Adipocyte (in vitro differentiated cells): ENCODE measurements around the gene RPL37A.
"Not testable (repeated sequence)": the region's sequence is repeated elsewhere in the genome, so short reads cannot be mapped to it uniquely, and the experiment has no call there.

Source experiments
- DNase-seq: peaks from one replicate; pipeline ENCODE4 v3.0.0-alpha.2; 2015; ENCODE audit warnings: low read depth
- H3K27me3 ChIP-seq: replicated peaks from 2 replicates; pipeline ENCODE4 v1.7.0; 2013; ENCODE audit warnings: mild to moderate bottlenecking, low read length, moderate library complexity; ENCODE audit not compliant: control insufficient read depth, insufficient read depth
- H3K36me3 ChIP-seq: 2 replicates; pipeline ENCODE4 v1.7.0; 2013; ENCODE audit warnings: low read length, mild to moderate bottlenecking, moderate library complexity; ENCODE audit not compliant: control insufficient read depth, insufficient read depth, severe bottlenecking
- H3K4me1 ChIP-seq: 2 replicates; pipeline ENCODE4 v1.7.0; 2013; ENCODE audit warnings: mild to moderate bottlenecking, low read length, moderate library complexity; ENCODE audit not compliant: control insufficient read depth, insufficient read depth
- H3K4me3 ChIP-seq: 2 replicates; pipeline ENCODE4 v1.7.0; 2013; ENCODE audit warnings: mild to moderate bottlenecking, low read length, moderate library complexity
- H3K9ac ChIP-seq: 2 replicates; pipeline ENCODE4 v1.7.0; 2013; ENCODE audit warnings: mild to moderate bottlenecking, low read length, moderate library complexity
- H3K9me3 ChIP-seq: 2 replicates; pipeline ENCODE4 v1.7.0; 2013; ENCODE audit warnings: mild to moderate bottlenecking, low read length, moderate library complexity; ENCODE audit not compliant: control insufficient read depth

RPL37A gene

DNA sequence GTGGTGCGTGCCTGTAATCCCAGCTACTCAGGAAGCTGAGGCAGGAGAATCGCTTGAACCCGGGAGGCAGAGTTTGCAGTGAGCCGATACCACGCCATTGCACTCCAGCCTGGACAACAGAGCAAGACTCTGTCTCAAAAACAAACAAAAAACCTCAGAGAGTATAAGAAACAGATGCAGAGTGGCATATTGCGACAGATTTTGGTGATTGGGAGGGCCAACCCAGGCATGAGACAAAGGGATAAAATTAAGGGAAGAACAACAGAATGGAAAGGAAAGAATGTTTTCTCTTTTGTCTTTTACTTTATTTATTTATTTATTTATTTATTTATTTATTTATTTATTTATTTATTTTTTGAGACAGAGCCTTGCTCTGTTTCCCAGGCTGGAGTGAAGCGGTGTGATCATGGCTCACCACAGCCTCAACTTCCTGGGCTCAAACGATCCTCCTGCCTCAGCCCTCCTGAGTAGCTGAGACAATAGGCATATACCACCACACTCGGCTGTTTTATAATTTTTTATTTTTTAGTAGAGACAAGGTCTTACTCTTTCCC, 20.0 kb downstream of the RPL37A start:
- not testable (repeated sequence) for H3K36me3 ChIP-seq, H3K4me1 ChIP-seq, H3K9me3 ChIP-seq, H3K27me3 ChIP-seq, H3K9ac ChIP-seq, H3K4me3 ChIP-seq
- peak; percentile 62 for DNase-seq

DNA sequence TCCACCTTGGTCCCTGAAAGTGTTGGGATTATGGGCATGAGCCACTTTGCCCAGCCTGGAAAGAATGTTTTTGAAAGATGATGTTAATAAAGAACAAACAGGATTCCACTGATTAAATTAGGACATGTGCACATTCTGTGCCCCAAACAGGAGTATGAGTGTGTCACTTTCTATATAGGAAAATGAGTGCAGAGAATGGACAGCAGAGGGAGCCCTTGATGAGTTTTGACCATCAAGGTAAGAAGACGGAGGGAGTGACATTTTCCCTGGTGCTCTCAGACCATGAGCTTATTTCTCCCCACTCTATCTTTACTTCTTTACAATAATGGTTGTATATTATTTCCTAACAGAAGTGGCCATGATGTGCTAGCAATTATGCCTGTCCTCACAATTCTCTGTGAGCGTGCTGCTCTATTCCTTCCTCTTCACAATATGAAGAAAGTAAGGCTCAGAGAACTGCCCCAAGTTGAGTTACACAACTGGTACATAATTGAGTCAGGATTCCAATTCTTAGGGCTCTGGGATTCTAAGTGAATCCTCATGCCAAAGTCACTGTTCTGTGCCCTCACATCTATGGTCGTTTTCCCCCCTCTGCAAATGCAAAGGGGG, 20.6 kb downstream of the RPL37A start:
- Histone ChIP-seq H3K4me1 (peaks cover 10% of the 10 kb centered on the region), H3K27me3 (no peaks in the 10 kb centered on the region), H3K36me3 (no peaks in the 10 kb centered on the region), H3K9ac (no peak overlapping the region), H3K4me3 (no peak overlapping the region), H3K9me3 (no peaks in the 10 kb centered on the region)
- DNase-seq, result peak; percentile 95

DNA sequence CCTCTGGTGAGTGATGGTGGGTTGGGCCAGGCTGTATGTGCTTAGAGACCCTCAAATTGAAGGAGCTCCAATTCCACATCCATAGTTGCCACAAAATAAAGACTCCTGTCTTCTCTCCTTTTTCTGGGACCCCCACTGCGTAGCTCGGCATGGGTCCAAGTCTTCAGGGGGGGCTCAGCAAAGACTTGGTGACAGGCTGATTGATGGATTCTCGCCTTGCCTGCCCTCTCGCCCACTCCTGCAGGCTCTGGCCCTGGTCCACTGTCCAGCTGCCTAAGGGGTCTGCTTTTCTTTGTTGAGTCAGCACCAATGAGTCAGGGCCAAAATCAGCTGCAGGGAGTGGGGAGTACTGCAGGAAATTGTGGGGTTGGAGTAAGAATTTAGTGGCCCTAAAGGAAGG, 21.5 kb downstream of the RPL37A start:
- no peak for DNase-seq
- H3K27me3 ChIP-seq, result no peaks in the 10 kb centered on the region
- H3K9ac ChIP-seq, result no peak overlapping the region
- no peaks in the 10 kb centered on the region for H3K36me3 ChIP-seq
- peaks cover 10% of the 10 kb centered on the region for H3K4me1 ChIP-seq
- H3K4me3 ChIP-seq, result no peak overlapping the region
- H3K9me3 ChIP-seq, result no peaks in the 10 kb centered on the region

DNA sequence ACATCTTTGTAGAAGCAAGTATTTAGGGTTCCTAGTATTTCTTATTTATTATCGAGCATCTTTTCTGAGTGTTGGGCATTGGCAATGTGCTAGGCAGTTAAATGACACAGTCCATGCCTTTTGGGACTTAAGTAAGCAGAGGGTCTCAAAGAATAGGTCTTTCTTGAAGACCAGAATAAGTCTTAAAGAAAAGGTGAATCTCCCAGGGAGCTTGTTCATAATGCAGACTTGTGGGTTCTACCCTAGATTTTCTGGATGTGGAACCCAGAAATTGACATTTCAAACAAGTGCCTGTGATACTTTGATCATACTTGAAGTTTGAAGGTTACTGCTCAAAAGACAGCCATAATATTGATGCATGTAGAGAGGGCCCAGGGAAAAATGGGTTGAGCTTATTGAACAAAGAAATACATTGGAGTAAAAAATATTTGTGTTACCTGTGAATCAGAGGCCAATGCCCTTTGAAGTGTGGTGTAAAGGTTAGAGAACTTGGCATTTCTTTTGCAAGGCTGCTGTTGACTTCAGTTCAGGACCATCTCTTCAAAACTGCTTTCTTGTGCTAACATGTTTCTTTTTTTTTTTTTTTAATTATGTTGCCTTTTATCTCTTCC, 24.4 kb downstream of the RPL37A start:
- Histone ChIP-seq H3K36me3 (no peaks in the 10 kb centered on the region), H3K9me3 (no peaks in the 10 kb centered on the region), H3K27me3 (no peaks in the 10 kb centered on the region), H3K4me3 (no peak overlapping the region), H3K9ac (no peak overlapping the region), H3K4me1 (peaks cover 10% of the 10 kb centered on the region)
- DNase-seq, result no peak

DNA sequence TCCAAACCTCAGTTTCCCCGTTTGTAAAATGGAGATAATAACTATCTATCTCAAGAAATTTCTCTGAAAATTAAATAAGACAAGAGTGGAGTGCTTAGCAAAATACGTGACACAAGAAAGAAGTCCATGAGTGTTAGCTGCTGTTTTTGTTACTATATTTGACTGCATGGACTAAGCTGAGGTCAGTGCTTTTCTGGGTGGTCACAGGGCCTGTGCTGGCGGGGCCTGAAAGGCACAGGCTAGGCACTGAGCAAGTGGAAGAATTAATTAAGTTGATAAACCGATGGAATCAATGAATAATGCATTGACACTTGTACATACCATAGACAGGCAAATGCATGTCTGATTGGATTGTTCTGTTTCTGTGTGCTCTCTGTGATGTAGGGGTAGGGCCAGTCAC, 27.3 kb downstream of the RPL37A start:
- H3K9ac ChIP-seq, result no peak overlapping the region

DNA sequence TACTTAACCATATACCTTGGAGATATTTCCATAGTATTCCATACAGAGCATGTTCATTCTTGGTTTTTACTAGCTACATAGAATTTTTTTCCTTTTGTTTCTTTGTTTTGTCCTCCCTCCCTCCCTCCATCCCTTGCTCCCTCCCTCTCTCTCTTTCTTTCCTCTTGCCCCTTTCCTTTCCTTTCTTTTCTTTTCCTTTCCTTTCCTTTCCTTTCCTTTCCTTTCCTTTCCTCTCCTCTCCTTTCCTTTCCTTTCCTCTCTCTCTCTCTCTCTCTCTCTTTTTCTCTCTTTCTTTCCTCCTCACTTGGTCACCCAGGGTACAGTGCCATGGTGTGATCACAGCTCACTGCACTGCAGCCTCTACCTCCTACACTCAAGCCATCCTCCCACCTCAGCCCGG, 28.3 kb downstream of the RPL37A start:
- no peaks in the 10 kb centered on the region for H3K27me3 ChIP-seq
- no peak overlapping the region for H3K9ac ChIP-seq
- no peak overlapping the region for H3K4me3 ChIP-seq
- no peaks in the 10 kb centered on the region for H3K36me3 ChIP-seq
- no peaks in the 10 kb centered on the region for H3K9me3 ChIP-seq
- H3K4me1 ChIP-seq, result no peaks in the 10 kb centered on the region
- DNase-seq, result no peak

More for the DNA sequence above, 27.3 kb downstream of the RPL37A start:
- H3K36me3 ChIP-seq, result no peaks in the 10 kb centered on the region
- no peaks in the 10 kb centered on the region for H3K4me1 ChIP-seq
- H3K27me3 ChIP-seq, result no peaks in the 10 kb centered on the region
- no peaks in the 10 kb centered on the region for H3K9me3 ChIP-seq
- no peak overlapping the region for H3K4me3 ChIP-seq
- no peak for DNase-seq

DNA sequence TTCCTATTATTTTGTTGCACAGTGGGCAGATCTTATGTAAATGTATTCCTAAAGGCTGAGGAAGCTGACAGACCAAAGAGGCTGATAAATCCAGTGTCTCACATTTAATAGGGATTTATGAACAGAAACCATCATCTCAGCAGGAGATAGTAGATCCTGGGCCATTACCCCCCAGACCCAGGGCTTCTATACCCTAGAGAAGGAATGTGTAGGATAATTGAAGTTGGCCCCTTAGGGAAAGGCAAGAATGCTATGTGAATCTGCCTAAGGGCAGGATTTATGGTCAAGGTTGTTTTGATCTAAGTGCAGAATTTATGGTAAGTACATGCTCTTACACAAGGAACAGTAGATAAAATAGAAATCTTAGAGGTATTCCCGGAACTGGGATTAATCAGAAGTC, 29.0 kb downstream of the RPL37A start:
- Histone ChIP-seq H3K9ac (no peak overlapping the region), H3K4me1 (no peaks in the 10 kb centered on the region), H3K4me3 (no peak overlapping the region), H3K36me3 (no peaks in the 10 kb centered on the region), H3K9me3 (no peaks in the 10 kb centered on the region), H3K27me3 (no peaks in the 10 kb centered on the region)
- DNase-seq, result no peak

DNA sequence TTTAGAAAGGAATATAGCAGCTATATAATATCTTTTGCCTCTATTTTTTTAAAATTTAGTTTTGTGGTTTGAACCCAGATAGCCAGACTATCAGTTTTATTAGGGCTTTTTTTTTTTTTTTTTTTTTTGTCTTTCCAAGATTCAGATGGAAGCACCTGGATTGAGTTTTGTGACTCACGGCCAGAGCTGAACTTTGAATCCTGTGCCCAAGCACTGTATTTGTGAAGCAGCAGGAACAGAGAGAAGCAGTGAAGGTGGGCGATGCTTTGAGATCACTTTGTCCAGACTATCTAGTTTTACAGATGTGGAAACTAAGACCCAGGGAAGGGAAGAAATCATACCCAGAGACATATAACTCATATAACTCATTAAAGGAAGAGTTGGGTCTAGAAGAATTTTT, 33.9 kb downstream of the RPL37A start:
- DNase-seq, result no peak
- H3K4me3 ChIP-seq, result no peak overlapping the region
- no peaks in the 10 kb centered on the region for H3K36me3 ChIP-seq
- no peaks in the 10 kb centered on the region for H3K9me3 ChIP-seq
- H3K27me3 ChIP-seq, result no peaks in the 10 kb centered on the region
- H3K4me1 ChIP-seq, result peaks cover 22% of the 10 kb centered on the region
- H3K9ac ChIP-seq, result no peak overlapping the region

DNA sequence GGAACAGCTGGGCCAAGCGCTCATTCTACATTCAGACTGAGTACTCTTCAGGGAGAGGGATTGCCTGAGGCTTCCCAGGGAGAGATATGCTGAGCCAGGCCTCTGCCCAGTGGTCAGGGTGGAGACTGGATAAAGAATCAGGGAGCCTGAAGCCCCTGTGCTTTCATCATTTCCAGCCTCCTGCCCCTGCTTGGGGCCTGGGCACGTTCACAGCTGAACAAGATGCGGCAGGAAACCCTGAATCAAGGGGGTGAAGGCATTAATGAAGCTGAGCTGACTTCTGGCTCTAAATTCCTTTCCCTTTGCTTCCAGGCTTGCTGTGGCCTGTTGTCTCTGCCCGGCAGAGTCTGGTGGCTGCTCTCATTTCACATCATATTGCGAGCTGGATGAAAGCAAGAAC, 35.0 kb downstream of the RPL37A start:
- Histone ChIP-seq H3K9me3 (no peaks in the 10 kb centered on the region), H3K36me3 (no peaks in the 10 kb centered on the region), H3K4me1 (peaks cover 22% of the 10 kb centered on the region), H3K27me3 (no peaks in the 10 kb centered on the region), H3K9ac (no peak overlapping the region), H3K4me3 (no peak overlapping the region)
- DNase-seq, result peak; percentile 23

DNA sequence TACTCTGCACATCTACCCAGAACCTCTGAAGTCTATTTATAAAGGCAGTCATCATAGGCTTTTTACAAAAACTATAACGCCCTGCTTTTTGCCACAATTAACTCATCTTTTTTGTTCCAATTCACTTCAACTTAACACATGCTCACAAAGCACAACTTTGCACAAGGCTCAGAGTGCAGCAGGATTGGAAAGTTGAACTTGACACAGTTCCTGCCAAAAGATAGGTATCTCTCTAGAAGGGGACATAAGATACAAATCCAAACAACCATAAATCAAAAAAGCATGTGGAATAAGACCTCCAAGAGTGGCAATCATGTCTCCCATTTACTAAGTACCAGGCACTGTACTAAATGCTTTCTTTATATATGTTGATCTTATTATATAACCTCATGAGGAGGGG, 36.2 kb downstream of the RPL37A start:
- peak overlapping the region; percentile 39 for H3K9ac ChIP-seq
- no peaks in the 10 kb centered on the region for H3K9me3 ChIP-seq
- no peak overlapping the region for H3K4me3 ChIP-seq
- DNase-seq, result peak; percentile 38
- no peaks in the 10 kb centered on the region for H3K27me3 ChIP-seq
- H3K4me1 ChIP-seq, result peaks cover 22% of the 10 kb centered on the region
- H3K36me3 ChIP-seq, result no peaks in the 10 kb centered on the region

DNA sequence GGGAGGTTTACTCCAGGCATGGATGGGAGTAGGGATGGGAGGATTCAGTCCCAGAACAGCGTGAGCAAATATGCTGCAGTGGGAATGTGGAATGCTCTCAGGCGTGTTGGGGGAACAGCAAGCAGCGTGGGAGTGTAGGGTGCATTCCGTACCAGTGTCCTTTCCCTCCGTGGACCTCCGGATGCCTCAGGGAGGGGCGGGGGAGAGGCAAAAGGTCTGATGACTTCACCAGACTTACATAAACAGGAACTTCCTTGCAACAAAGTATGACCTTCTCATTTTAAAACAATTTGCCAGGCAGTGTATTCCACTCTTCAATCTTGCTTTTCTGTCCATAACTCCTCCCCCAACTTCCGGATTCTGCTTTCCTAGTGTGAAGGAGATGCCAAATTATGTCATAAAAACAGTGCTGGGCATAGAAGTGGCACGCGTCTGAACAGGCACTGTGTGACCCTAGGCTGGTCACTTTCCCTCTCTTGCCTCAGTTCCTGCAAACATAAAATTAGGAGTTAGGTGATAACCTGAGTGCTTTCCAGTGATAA, 36.9 kb downstream of the RPL37A start:
- DNase-seq, result peak; percentile 96
- Histone ChIP-seq H3K4me3 (no peak overlapping the region), H3K36me3 (no peaks in the 10 kb centered on the region), H3K27me3 (peaks cover 5% of the 10 kb centered on the region), H3K4me1 (peaks cover 22% of the 10 kb centered on the region), H3K9ac (peak overlapping the region; percentile 39), H3K9me3 (no peaks in the 10 kb centered on the region)
